ENCODE data around the gene GSE1.

DNA sequence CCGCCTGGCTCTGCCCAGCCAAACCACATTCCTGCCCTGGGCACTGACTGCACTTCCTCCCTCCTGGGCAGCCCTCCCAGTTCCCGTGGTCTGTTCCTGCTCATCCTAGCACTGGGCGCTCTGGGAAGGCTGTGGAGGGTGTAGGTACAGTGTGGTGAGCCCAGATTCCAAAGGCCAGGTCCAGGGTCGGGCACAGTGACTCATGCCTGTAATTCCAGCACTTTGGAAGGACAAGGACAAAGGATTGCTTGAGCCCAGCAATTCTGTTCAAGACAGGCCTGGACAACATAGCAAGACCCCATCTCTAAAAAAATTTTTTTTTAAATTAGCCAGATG lies 107.1 kb downstream of the GSE1 start:
- TF ChIP-seq POLR2A (IDR thresholded peaks at IDR 0.05) = no peak
- TF ChIP-seq, protein P1, sequence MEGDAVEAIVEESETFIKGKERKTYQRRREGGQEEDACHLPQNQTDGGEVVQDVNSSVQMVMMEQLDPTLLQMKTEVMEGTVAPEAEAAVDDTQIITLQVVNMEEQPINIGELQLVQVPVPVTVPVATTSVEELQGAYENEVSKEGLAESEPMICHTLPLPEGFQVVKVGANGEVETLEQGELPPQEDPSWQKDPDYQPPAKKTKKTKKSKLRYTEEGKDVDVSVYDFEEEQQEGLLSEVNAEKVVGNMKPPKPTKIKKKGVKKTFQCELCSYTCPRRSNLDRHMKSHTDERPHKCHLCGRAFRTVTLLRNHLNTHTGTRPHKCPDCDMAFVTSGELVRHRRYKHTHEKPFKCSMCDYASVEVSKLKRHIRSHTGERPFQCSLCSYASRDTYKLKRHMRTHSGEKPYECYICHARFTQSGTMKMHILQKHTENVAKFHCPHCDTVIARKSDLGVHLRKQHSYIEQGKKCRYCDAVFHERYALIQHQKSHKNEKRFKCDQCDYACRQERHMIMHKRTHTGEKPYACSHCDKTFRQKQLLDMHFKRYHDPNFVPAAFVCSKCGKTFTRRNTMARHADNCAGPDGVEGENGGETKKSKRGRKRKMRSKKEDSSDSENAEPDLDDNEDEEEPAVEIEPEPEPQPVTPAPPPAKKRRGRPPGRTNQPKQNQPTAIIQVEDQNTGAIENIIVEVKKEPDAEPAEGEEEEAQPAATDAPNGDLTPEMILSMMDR (IDR thresholded peaks at IDR 0.05) = no peak
